Lower leg skin (tissue), 3 donors: ENCODE measurements around the gene TUBA4B.

ENCODE experiments used
- CTCF ChIP-seq, 3 donors: fragments of 450-650 bp; IDR thresholded peaks; one replicate each; pipeline ENCODE4 v1.5.1; 2016; ENCODE audit warnings: antibody characterized with exemption in 3 of 3, mild to moderate bottlenecking in 3 of 3, moderate library complexity in 2 of 3
- POLR2A ChIP-seq, 2 donors: fragments of 450-650 bp; IDR thresholded peaks; one replicate each; pipeline ENCODE4 v1.6.1; 2016 to 2017; ENCODE audit warnings: antibody characterized with exemption in 2 of 2, mild to moderate bottlenecking in 1 of 2, moderate library complexity in 1 of 2

- no peak for TF ChIP-seq CTCF (IDR thresholded peaks at IDR 0.05)
- TF ChIP-seq POLR2A (IDR thresholded peaks at IDR 0.05): no peak
These were observed 15.3 kb downstream of the TUBA4B start for GRCh38 chr2:219268294-219268693.
